DOHH2 (cell line): ENCODE results near the gene C7orf33.
"Not testable (repeated sequence)": the region's sequence is repeated elsewhere in the genome, so short reads cannot be mapped to it uniquely, and the experiment has no call there.

Experiments
- H3F3A ChIP-seq: fragments of 200-600 bp; sonication (generic), shearing (Covaris generic); 2 replicates; pipeline ENCODE4 v1.6.0; 2016; ENCODE audit warnings: antibody characterized with exemption, mild to moderate bottlenecking; ENCODE audit not compliant: control insufficient read depth, insufficient read depth
- H3K27ac ChIP-seq: fragments of 200-600 bp; sonication (generic); 2 replicates; pipeline ENCODE4 v1.5.1; 2014; ENCODE audit warnings: low read depth, mild to moderate bottlenecking, low read length, moderate library complexity
- H3K27me3 ChIP-seq: fragments of 200-600 bp; sonication (generic); 2 replicates; pipeline ENCODE4 v1.6.1; 2014; ENCODE audit warnings: mild to moderate bottlenecking, low read length, mixed read lengths; ENCODE audit not compliant: control insufficient read depth
- H3K36me3 ChIP-seq: fragments of 200-600 bp; sonication (generic); 2 replicates; pipeline ENCODE4 v1.6.1; 2014; ENCODE audit warnings: mild to moderate bottlenecking, low read length, moderate library complexity, mixed read lengths; ENCODE audit not compliant: control insufficient read depth
- H3K4me1 ChIP-seq: fragments of 200-600 bp; sonication (generic); 2 replicates; pipeline ENCODE4 v1.6.1; 2014; ENCODE audit warnings: mild to moderate bottlenecking, low read length, mixed read lengths; ENCODE audit not compliant: control insufficient read depth
- H3K4me2 ChIP-seq: fragments of 200-600 bp; sonication (generic); 2 replicates; pipeline ENCODE4 v1.6.0; 2014; ENCODE audit warnings: mild to moderate bottlenecking, low read length, moderate library complexity
- H3K4me3 ChIP-seq: fragments of 200-600 bp; sonication (generic); 2 replicates; pipeline ENCODE4 v1.5.1; 2014; ENCODE audit warnings: mild to moderate bottlenecking, low read length, mixed read lengths
- H3K79me2 ChIP-seq: fragments of 200-600 bp; sonication (generic); 2 replicates; pipeline ENCODE4 v1.6.1; 2014; ENCODE audit warnings: mild to moderate bottlenecking, low read length, mixed read lengths; ENCODE audit not compliant: control insufficient read depth
- H3K9me2 ChIP-seq: fragments of 200-600 bp; sonication (generic); replicated peaks from 2 replicates; pipeline ENCODE4 v1.6.1; 2014; ENCODE audit warnings: mild to moderate bottlenecking, low read length, mixed read lengths; ENCODE audit not compliant: control insufficient read depth
- H3K9me3 ChIP-seq: fragments of 200-600 bp; sonication (generic); 2 replicates; pipeline ENCODE4 v1.6.1; 2014; ENCODE audit warnings: antibody characterized with exemption, low read length, mixed read lengths; ENCODE audit not compliant: control insufficient read depth, insufficient read depth
- H4K20me1 ChIP-seq: fragments of 200-600 bp; sonication (generic); 2 replicates; pipeline ENCODE4 v1.6.0; 2014; ENCODE audit warnings: low read depth, mild to moderate bottlenecking, antibody characterized with exemption, low read length, moderate library complexity; ENCODE audit not compliant: control insufficient read depth, insufficient read depth
- CTCF ChIP-seq: fragments of 200-600 bp; sonication (generic); IDR thresholded peaks from one replicate; pipeline ENCODE4 v1.5.1; 2014; ENCODE audit warnings: antibody characterized with exemption, mild to moderate bottlenecking, low read depth, low read length; ENCODE audit not compliant: poor library complexity, severe bottlenecking
- EZH2phosphoT487 ChIP-seq: fragments of 200-600 bp; sonication (generic); IDR thresholded peaks from 2 replicates; pipeline ENCODE4 v1.6.1; 2017; ENCODE audit warnings: borderline replicate concordance, mild to moderate bottlenecking, antibody characterized with exemption, low read length, moderate library complexity, mixed read lengths

The C7orf33 gene

GRCh38 chr7:148571381-148571780 is 19.2 kb upstream of the C7orf33 start:
- TF ChIP-seq CTCF (no peak), EZH2phosphoT487 (no peak)
- Histone ChIP-seq H3K9me2 (no peaks in the 10 kb centered on the region), H3K27ac (no peak overlapping the region), H3K4me2 (no peak overlapping the region), H3K27me3 (0 out of 2 replicates have a peak, but pooled peaks cover 3% of the 10 kb centered on the region), H3K36me3 (no peaks in the 10 kb centered on the region), H3K4me3 (no peak overlapping the region), H3K9me3 (no peaks in the 10 kb centered on the region), H4K20me1 (no peaks in the 10 kb centered on the region), H3K4me1 (peaks cover 4% of the 10 kb centered on the region; the same call in 1 of the 2 replicates), H3K79me2 (no peaks in the 10 kb centered on the region), H3F3A (no peaks in the 10 kb centered on the region)

- Histone ChIP-seq H3K36me3 (no peaks in the 10 kb centered on the region), H3K4me2 (no peak overlapping the region), H4K20me1 (no peaks in the 10 kb centered on the region), H3K4me1 (peaks cover 4% of the 10 kb centered on the region; the same call in 1 of the 2 replicates), H3F3A (no peaks in the 10 kb centered on the region), H3K9me2 (no peaks in the 10 kb centered on the region), H3K9me3 (no peaks in the 10 kb centered on the region), H3K79me2 (no peaks in the 10 kb centered on the region), H3K27ac (no peak overlapping the region), H3K4me3 (no peak overlapping the region), H3K27me3 (0 out of 2 replicates have a peak, but pooled peaks cover 3% of the 10 kb centered on the region)
- no peak for TF ChIP-seq EZH2phosphoT487
- no peak for TF ChIP-seq CTCF
Observed at GRCh38 chr7:148572067-148572522, 18.5 kb upstream of the C7orf33 start.

GRCh38 chr7:148573581-148573980 is 17.0 kb upstream of the C7orf33 start:
- H3K4me3 ChIP-seq, H3K4me2 ChIP-seq, H4K20me1 ChIP-seq, H3F3A ChIP-seq, H3K36me3 ChIP-seq, H3K79me2 ChIP-seq, H3K4me1 ChIP-seq, H3K9me2 ChIP-seq, H3K27ac ChIP-seq, H3K9me3 ChIP-seq, H3K27me3 ChIP-seq: not testable (repeated sequence)

GRCh38 chr7:148575640-148576411 is 14.7 kb upstream of the C7orf33 start:
- Histone ChIP-seq H3K4me3 (no peak overlapping the region), H3K9me2 (no peaks in the 10 kb centered on the region), H3K79me2 (no peaks in the 10 kb centered on the region), H3K4me1 (peaks cover 4% of the 10 kb centered on the region; the same call in 1 of the 2 replicates), H3K9me3 (no peaks in the 10 kb centered on the region), H3K4me2 (no peak overlapping the region), H4K20me1 (no peaks in the 10 kb centered on the region), H3K27me3 (peaks cover 6% of the 10 kb centered on the region; the same call in 1 of the 2 replicates), H3F3A (no peaks in the 10 kb centered on the region), H3K27ac (no peak overlapping the region), H3K36me3 (no peaks in the 10 kb centered on the region)
- TF ChIP-seq CTCF (peak; percentile 98), EZH2phosphoT487 (no peak)
